Hematopoietic multipotent progenitor cell treated with erythropoietin and hydrocortisone succinate and interleukin-3 and kit ligand, for 6 days (in vitro differentiated cells): ENCODE measurements around the gene HYAL3.

Experiments used
- DNase-seq: peaks from one replicate; pipeline ENCODE4 v3.0.0-alpha.2; 2015

HYAL3 gene, protein sequence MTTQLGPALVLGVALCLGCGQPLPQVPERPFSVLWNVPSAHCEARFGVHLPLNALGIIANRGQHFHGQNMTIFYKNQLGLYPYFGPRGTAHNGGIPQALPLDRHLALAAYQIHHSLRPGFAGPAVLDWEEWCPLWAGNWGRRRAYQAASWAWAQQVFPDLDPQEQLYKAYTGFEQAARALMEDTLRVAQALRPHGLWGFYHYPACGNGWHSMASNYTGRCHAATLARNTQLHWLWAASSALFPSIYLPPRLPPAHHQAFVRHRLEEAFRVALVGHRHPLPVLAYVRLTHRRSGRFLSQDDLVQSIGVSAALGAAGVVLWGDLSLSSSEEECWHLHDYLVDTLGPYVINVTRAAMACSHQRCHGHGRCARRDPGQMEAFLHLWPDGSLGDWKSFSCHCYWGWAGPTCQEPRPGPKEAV

DNA sequence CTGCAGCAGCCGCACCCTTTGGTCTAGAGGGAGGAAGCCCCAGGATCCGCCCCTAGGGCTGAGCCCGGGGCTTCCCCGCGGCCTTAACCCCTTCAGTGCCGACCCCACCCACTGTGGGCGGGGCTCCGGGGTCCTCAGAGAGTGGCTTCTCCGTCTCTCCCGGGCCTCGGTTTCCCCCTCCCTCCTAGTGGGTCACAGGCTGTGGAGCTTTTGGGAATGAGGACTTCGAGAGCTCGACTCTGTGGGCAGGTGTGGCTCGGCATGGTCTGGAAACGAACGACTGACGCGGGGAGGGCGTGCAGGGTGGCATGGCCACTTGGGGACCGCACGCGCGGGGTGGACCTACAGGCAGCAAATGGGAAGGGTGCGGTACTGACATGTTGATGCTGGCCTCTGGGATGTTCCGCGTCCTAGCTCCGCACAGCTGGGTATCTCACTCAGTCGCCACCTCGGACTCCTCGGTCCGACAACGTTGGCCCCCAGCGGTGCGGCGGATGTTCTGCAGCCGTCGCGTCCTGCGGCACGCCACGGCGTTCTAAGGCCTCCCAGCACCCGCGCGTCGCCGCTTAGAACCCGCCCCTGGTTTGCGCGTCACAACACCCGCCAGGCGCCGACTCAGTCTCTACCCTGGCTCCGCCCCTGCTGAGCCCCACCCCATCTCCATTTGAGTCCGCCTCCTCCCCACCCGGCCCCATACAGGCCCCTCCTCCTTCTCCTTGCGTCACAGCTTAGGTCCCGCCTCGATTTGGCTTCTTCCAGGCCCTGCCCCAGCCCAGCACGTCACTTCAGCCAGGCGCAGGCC lies at the start of gene HYAL3, which contains the start of gene NAA80:
Gene HYAL3, minus strand, starts transcription at position 570 of the 802 bp plus-strand sequence. CDS start 3,803 bp downstream, outside the sequence.
Gene NAA80, minus strand, starts transcription at position 570 of the 802 bp plus-strand sequence. CDS start 1,942 bp downstream, outside the sequence.
- DNase-seq = peak; percentile 99

DNA sequence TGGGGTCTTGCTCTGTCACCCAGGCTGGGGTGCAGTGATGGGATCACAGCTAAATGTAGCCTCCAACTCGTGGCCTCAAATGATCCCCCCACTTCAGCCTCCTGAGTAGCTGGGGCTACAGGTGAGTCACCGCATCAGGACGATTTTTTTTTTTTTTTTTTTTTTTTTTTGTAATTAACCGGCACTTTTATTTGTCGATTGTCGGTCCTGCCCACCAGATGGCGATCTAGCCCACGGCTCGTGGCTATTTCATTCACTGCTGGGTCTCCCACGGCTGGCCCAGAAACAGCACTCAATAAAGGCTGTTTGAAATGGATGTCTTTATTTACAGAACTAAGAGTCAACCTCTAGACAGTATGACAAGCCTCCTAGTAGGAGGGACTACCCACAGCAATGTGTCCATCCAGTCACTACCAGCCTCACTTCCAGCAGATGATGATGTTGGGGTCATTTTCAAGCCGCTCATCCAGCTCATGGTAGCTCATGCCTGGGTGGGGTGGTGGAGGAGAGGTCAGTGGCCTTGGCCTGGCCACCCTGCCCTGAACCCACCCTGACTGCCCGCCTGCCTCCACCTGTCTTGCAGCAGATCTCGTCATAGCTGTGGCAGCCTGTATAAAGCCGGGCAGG lies 48.1 kb upstream of the HYAL3 start:
- DNase-seq = peak; percentile 90

DNA sequence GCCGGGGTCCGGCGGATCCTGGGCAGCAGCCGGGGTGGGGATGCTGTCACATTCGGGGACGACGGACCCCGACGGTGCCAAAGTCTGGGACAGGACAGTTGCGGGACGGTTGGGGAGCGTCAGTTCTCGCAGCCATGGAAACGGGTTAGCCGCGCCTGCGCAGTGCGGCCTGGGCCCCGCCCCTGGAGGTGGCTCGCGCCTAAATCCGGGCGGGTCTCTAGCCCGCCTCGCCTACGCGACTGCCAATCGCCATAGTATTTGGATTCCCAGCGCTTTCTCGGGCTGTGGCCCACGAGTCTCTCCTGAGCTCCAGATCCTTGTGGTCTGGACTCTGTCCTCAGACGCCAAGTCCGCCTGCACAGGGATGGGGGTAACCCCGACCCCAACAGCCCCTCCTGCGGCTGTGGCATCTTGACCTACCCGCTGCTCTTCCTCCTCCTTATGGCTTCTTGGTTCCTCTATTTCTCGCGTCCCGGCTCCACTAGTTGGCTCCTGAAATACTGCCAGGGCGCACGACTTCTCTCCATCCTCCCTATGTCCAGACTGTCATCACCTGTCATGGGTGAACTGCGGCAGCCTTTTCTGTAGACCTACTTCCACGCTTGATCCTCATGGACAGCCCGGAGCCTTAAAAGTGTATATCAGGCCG lies 46.5 kb upstream of the HYAL3 start, which contains the start of gene ZMYND10:
Gene ZMYND10, minus strand, starts transcription at position 147 of the 649 bp plus-strand sequence. CDS start 153 bp downstream, outside the sequence.
- peak; percentile 90 for DNase-seq

DNA sequence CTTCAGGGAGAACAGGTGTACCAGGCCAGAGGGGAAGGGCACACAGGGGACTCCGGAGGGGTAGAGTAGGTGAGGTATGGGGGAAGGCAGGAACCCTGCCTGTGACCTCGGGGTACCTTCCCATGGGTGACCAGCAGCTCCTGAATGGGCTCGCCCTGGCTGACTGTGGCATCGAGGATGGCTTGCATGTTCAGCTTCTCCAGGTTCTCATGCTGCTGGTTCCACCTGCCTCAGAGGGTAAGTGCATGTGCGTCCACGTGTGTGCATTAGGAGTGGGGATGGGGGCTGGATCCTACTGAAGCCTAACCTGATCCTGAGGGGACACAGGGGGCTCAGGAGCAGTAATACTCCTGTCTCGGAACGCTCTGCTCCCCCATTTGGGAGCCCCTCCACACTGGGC lies 45.8 kb upstream of the HYAL3 start:
- DNase-seq = no peak

DNA sequence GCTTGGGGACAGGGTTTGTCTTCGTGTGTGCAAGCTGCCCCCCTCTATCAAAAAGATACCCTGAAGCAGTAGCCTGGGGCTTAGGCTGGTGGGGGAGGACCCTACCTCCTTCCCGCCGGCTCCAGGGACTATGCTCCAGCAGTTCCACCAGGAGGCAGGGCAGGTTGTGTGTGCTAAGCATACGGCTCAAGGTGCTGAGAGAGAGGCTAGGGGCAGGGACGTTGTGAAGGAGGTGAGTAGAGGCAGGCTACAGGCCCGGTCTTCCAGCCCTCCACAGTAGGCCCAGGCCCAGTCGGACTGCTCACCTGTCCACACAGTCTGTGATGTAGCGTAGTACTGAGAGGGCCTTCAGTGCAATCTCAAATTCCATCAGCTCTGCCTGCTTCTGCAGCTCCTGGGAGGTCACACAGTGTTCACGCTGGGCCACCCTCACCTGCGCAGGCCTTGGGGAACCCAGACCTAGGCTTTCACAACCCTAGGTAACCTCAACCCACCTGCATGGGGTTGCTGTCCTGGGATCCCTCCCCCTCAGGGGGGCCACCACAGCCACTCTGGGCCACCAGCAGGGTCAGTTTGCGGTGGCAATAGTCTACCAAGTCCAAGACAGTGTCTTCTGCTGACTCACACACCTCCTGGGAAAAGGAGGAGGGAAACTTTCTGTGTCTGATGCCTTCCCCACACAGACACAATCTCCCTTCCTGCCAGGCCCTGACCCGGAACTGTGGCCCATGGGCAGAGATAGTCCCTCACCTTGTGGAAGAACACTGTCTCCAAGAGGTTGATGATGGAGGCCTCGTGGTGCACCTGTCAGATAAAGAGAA lies 43.8 kb upstream of the HYAL3 start:
- DNase-seq = no peak

DNA sequence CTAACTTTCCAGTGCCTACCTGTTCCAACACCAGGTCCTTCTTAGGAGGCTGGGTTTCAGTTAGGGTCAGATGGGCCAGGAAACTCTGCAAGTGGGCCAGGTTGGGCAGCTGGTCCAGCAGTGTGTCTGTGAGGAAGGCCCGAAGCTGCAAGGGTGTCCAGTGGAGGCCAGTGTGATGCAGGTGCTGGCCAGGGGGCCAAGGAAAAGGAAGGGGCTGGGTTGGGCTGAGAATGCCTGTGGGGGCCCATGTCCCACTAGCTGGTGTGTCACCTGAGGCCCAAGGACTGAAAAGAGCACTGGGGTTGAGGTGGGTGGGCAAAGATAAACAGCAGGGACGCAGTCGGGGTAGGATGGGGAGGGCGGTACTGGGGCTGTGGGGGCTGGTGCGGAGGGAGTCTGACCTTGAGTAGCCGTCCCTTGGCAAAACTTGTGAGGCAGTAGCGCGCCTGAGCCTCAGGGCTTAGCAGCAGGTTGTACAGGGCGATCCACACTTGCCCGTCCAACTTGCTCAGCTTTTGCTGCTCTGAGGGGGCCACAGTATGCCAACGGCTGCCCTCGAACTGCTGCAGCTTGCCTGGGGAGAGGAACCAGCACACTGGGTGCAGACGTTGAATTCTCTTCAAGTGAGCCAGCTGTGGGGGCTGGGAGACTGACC lies 42.9 kb upstream of the HYAL3 start:
- DNase-seq = no peak

DNA sequence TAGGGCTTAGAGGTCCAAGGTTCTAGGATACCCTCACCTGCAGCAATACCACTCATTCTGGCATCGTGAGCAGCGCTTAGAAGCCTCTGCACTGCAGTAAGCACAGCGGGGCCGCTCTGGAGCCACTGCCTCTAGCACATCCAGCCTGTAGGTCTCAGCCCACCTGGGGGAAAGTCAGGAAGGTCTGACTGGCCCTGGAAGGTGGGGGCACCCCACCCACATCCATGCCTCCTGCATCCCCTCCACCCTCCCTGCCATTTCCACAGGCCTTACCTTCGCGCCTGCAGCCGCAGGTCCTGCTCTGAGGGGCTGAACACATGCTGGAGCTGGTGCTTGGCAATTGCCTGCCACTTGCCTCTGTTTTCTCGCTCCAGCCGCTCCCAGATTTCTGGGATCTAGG lies 42.3 kb upstream of the HYAL3 start:
- no peak for DNase-seq

DNA sequence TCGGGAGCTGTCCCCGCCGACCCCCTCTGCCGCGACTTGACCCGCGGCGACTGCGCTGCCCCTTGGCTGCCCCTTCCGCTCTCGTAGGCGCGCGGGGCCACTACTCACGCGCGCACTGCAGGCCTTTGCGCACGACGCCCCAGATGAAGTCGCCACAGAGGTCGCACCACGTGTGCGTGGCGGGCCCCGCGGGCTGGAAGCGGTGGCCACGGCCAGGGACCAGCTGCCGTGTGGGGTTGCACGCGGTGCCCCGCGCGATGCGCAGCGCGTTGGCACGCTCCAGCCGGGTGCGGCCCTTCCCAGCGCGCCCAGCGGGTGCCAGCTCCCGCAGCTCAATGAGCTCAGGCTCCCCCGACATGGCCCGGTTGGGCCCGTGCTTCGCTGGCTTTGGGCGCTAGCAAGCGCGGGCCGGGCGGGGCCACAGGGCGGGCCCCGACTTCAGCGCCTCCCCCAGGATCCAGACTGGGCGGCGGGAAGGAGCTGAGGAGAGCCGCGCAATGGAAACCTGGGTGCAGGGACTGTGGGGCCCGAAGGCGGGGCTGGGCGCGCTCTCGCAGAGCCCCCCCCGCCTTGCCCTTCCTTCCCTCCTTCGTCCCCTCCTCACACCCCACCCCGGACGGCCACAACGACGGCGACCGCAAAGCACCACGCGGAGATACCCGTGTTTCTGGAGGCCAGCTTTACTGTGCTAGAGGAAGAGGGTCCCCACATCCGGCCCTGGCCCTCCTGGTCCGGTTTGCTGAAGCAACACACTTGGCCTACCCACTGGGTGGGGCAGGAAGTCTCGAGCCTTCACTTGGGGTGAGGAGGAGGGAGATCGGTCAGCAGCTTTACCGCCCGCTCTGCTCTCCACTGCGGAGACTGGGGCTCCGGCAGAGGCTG lies 41.5 kb upstream of the HYAL3 start, which contains the start of gene RASSF1:
Gene RASSF1, minus strand, starts transcription at position 389 of the 882 bp plus-strand sequence. Its CDS starts 31 bp downstream, at position 358.
- peak; percentile 95 for DNase-seq

DNA sequence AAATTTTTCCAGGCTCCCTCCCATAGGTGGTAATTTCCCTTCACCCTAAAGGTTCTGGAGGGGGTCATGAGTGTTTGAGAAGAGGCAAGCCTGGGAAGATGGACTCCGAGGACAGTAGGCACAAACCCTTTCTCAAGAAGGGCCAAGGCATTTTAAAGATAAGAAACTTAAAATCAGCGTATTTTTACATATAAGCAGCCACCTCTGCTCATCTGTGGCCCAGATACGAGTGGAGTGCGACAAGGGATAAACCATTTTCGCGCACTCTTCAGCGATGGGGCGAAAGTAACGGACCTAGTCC lies 40.9 kb upstream of the HYAL3 start:
- peak; percentile 60 for DNase-seq

DNA sequence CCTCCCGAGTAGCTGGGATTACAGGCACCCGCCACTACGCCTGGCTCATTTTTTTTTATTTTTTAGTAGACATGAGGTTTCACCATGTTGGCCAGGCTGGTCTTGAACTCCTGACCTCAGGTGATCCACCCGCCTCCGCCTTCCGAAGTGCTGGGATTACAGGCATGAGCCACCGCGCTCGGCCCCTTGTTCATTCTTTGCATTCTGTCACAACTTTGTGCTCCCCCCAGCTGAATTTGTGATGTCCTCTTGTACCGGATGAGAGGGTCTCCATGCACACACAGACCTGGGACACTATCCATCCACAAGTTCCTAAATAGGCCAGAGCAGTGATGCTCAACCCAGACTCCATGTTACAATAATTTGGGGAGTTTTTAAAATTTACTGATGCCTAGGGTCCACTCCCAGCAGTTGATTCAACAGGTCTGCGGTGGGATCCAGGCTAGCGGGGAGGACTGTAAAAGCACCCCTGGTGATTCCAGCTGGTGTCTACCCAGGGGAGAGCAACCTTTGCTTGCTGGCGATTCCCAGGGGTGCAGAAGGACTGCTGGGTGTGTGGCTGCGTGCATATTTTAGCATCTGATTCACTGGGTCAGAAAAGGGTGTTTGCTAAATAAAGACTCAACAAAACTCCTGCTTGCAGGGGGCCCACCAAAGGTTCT lies 40.4 kb upstream of the HYAL3 start:
- no peak for DNase-seq

DNA sequence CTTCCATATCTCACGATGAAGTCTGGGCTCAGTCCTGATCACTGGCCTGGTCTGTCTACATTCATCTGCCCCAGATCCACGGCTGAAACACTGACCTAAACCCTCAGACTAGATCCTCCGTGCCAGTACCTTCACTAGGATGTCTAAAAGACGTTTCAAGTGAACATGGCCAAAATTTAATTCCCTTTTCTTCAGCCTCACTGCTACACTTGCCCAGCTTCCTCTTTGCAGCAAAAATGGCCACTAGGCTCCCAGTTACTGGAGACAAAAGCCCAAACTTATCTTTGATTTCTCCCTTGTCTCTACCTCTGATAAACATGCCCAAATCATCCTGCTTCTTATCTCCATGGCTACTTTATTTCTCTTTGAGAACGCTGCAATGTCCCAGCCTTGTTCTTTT lies 39.8 kb upstream of the HYAL3 start:
- peak; percentile 78 for DNase-seq

DNA sequence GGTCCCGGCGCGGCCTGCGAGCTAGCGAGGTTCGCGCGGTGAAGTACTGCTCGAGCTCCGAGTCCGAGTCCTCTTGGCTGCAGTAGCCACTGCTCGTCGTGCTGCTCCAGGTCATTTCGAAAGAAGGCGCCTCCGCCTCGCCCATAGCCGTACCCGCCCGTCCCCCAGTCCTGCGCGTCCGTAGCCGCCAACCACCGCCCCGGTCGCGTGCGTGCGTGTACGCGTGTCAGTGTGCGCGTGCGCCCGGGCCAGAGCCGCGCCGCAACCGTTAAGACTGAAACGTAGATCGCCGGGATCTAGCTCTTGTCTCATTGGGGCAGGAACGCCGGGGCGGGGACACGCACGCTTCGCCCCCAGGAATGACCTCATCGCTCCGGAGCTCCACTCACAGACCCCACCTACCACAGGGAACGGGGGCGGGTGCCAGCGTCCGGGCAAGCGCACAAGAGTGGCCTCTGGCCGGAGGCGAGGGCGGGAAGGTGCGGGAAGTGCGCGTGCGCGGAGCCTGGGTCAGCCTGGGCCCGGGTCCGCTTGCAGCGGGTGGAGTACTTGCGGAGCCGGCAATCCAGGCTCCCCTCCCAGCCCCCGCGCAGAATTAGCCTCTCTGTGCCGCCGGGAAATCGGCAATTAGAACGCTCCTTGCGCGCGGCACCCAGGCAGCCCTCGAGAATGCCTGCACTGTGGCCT lies 38.1 kb upstream of the HYAL3 start:
- peak; percentile 99 for DNase-seq

DNA sequence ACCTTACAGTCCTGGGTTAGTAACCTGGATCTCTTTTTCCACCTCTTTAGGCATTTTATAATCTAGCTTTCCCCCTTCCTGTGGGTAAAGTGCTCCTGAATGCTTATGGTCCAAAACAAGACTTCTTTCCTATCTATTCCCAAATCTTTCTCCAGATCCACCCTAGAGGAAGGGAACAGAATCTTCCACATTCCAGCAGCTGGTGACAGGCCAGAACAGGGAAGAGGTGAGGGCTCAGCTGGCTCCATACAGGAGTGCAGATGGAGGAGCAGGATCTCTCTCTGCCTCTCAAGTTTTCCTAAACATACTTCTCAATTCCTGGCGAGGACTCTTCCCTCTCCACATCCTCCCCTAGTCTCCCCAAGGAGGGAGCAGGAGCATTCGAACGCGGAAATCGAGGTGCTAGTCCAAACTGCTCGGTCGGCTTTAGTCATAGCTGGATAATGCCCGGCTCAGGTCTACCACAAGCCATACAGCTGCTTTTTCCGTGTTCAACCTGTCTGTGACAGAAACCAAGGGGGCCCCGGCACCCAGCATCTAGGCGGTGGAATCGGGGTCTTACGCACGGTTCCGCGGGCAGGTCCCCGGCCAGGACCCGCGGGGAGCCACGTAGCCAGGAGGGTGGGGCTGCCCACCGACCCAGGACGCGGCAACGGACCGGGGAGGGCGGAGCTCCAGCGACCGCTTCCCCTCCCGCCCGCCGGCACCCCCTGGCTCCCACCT lies 37.4 kb upstream of the HYAL3 start:
- no peak for DNase-seq

DNA sequence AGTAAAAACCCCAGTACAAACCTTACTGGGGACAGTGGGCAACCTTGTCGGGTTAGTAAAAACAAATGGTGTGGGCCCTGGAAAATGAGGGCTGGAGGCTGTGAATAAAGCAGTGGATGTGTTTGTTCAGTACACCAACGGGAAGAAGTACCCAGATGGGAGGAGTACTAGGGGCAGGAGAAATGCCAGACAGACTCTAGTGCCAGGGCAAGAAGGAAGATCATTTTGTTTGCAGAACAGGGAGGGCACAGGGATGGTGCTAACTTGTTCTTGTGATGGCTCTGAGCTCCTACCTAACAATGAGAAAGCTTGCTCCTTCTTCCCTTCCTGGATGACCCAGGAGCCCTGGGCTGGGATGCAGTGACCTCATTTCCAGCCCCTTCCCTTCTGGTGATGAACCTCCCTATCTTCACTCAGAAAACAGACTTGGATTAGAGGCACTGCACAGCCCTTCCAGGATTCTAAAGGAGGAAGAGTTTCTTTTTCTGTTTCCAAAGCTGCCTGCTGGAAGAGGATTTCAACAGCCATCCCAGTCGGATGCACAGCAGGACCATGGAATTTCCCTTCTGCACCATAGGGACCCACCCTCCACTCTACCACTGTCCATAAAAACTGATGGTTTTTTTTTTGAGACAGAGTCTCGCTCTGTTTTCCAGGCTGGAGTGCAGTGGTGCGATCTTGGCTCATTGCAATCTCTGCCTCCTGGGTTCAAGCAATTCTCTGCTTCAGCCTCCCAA lies 35.3 kb upstream of the HYAL3 start:
- no peak for DNase-seq

DNA sequence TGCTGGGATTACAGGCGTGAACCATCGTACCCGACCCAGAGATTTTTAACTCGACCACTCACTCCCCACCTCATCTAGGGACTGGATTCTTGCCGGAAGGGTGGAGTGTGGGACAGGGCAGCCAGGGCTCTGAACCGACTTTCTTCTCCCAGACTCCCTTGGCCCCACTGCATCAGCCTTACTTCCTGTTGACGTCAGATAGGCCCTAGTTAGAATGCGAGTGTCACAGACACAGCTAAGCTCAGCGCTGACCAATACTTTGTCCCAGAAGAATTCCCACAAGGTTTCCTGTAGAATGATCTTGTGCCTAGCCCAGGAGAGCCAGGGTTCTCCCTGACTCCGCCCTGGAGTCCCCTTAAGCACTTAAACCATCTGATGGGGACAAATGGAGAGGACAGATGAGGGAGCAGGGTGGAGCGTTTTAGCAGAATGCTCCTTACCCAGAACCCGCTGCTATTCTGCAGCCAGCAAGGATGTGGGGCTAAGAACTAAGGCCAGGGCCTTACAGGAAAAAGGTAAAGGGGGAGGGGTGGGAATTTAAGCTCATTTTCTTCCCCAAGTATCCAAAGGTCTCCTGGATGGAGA lies 34.6 kb upstream of the HYAL3 start:
- DNase-seq = no peak

DNA sequence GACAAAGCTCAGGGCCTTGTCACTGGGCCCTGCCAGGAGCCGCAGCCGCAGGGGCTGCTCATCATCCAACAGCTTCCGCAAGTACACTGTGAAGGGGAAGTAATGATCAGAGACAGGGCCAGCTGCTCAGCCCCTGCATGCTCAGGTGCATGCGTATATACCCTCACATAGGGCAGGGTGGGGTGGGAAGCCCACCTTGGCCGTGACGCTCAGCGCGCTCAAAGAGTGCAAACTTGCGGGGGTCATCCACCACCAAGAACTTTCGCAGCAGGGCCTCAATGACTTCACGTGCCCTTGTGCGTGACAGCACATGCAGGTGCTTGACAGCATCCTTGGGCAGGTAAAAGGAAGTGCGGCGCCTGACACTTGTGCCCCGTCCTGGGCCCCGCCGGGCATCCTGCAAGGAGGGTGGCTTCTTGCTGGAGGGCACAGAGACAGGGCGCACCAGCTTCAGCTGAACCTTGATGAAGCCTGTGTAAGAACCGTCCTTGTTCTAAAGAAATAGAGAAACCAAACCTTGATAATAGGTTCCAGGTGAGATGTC lies 32.2 kb upstream of the HYAL3 start:
- DNase-seq = no peak

DNA sequence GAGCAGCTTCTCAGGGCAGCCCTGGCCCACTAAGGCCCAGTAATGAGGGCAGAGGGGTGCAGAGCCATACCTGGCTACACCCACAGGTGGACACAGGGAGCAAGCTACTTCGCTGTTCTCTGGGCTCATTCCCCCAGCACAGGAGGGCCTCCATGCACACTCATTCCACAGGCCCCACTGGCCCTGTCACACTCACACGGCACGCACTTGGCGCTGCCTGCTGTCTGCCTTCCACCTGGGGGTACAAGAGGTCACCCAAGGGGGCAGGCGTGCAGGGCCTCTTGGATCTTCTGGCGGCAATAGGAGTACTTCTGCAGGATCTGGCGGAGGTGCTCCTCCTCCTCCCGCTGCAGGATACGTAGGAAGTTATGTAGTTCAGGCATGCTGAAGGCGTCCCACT lies 31.1 kb upstream of the HYAL3 start:
- DNase-seq = no peak
